NCI-H69 (cell line): ENCODE results near the gene CD163.
A peak's percentile ranks its signal among the peaks of the same experiment; 100 is the strongest.
"Not testable (repeated sequence)": the region's sequence is repeated elsewhere in the genome, so short reads cannot be mapped to it uniquely, and the experiment has no call there.

Source experiments
- DNase-seq: peaks from one replicate; lab custom pipeline; 2025; lab: John Stamatoyannopoulos, UW

The CD163 gene

GRCh38 chr12:7450667-7451066 lies 52.9 kb downstream of the CD163 start:
- DNase-seq = peak; percentile 4

- DNase-seq = no peak
Observed at GRCh38 chr12:7448099-7448498, 55.5 kb downstream of the CD163 start.

GRCh38 chr12:7444537-7444936 lies 59.0 kb downstream of the CD163 start:
- no peak for DNase-seq

DNA sequence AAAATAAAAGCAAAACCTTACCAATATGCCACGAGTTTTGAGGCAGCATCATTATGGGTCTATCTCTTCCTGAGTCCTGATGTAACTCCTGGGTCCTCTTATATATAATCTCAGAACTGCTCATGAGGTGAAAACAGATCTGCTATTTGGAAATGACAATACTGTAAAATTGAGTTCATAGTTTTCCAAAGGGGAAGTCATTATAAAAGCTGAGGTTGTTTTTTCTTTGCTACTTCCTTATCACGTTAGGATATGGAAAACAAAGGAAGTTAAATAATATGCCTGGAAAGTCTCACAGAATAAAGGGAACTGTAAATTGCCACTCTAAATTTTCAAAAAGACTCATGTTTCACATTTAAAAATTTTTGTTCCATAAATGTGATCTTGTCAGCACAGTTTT lies 59.5 kb downstream of the CD163 start, which contains the start of gene CD163L1:
Gene CD163L1 (minus strand): TSS at position 78 of the 400 bp plus-strand sequence. CDS start 26 bp downstream, at position 52.
- no peak for DNase-seq

GRCh38 chr12:7441216-7441615 lies 62.4 kb downstream of the CD163 start:
- no peak for DNase-seq

- peak; percentile 43 for DNase-seq
Observed at GRCh38 chr12:7439579-7440505, 63.7 kb downstream of the CD163 start.

DNA sequence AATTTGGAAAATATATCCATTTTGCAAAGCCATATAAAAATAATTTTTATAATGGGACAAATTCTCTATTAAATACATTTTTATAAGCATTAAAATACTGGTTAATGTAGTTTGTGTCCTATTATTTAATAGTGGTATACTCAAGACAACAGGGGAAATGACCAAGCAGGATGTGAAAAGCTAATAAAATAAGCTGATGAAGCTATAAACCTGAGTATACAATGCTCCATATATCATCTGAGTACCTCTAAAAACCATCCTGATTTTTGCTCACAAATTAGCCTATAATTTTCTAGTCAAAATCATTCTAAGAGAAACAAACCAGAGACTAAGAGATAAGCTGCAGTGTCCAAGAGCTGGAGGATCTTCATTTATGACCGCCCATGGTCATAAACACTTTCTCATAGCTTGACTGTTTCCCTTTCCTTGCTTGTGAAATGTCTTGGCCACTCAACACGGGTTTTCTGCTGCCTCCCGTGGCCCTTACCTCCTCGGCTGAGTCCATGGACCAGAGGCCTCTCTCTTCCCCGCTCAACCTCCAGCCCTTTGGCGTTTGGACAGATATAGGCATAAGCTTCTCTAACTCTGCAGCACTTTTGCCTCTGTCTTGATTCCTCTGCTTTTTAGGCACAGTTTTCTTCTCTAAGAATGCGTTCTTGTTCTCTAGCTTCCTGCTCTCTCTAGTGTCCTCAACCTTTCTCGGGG lies 65.1 kb downstream of the CD163 start:
- DNase-seq = not testable (repeated sequence)

DNA sequence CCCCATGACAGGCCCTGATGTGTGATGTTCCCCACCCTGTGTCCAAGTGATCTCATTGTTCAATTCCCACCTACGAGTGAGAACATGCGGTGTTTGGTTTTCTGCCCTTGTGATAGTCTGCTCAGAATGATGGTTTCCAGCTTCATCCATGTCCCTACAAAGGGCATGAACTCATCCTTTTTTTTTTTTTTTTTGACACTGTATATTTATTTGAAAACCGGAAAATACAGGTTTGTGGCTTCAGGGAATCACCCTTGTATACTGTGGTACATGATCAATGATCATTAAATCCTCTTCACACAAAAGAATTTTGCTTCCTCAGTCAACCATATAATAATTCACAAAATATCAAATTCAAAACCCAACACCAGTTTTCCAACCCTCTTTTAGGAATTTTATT lies 66.1 kb downstream of the CD163 start:
- DNase-seq = not testable (repeated sequence)

DNA sequence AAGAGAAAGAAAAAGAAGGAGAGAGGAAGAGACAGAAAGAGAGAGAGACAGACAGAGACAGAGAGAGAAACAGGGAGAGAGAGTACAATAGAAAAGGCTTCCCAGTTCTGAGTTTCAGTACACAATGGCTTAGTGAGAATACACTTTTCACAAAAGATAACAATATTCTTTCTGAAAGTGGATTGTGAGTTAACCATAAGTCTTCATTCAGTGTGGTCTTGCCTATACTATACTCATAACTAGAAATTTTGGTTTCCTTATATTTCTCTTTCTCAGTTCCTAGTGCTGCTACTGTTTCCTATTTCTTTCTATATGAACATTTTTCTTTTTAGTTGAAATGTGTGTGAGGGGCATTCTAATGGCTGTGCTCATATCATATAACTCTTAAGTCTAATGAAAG lies 68.9 kb downstream of the CD163 start:
- no peak for DNase-seq

DNA sequence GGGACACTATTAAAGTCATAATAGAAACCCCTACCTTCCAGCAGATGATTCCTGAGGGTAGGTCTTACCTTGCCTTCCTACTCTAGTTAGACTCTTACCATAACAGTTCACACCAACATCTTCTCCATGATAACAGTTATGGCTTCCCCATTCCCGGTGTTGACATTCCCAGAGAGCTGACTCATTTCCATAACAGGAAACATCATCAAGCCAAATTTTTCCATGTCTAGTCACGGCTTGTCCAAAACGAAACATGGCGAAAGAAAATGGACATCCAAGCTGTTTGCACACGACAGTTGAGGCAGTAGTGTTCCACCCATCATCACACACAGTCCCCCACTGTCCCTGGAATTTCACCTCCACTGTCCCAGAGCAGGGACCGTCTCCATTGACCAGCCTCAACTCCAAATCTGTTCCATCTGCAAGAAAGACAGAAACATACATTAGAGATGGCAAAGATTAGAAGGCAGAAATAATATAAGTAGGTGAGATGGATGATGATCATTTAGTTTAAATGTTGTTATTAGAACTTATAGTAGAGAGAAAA lies 70.2 kb downstream of the CD163 start:
- no peak for DNase-seq

DNA sequence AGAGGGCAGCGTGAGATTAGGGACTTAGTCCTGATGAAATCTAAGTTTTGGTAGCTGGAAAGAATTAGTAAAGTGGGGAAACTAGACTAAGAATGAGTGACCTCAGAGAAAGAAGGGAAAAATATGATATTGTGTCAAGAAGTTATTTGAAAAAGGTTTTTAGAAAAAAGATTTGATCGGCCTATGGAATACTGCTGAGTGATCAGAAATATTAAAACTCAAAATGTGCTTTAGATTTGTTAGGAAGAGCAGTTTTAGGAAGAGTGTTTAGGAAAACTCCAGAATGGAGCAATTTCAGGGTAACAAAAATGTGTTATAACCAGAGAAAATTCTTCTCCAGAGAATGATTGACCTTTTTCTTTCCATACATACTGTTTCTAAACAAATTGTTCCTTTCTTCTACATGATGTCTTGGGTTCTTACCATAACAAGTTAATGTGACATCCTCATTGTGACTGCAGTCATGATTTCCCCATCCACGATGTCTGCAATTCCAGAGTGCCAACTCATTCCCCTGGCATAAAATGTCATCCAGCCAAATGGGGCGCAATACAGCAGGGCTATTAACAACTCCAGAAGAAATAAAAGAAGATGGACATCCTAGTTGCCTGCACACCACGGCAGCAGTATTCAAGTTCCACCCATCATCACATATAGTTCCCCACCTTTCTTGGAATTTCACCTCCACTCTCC lies 71.4 kb downstream of the CD163 start:
- DNase-seq = no peak
